Measurements from ENCODE around the gene TRPM7.
"Not testable (repeated sequence)": the region's sequence is repeated elsewhere in the genome, so short reads cannot be mapped to it uniquely, and the experiment has no call there.

TRPM7 gene

GRCh38 chr15:50616960-50617359 is 69.6 kb downstream of the TRPM7 start:
- not testable (repeated sequence) for H3K9ac ChIP-seq (ENCODE audit: low read length); H3K27ac ChIP-seq (ENCODE audit: low read depth, low read length)
- H3K36me3 ChIP-seq (ENCODE audit: control insufficient read depth, insufficient read depth, low read length): peaks cover 38% of the 10 kb centered on the region

GRCh38 chr15:50616554-50616953 is 70.0 kb downstream of the TRPM7 start:
- not testable (repeated sequence) for H3K4me3 ChIP-seq (ENCODE audit: low read depth, low read length); H3K4me1 ChIP-seq (ENCODE audit: control insufficient read depth, insufficient read depth, low read length); H3K9ac ChIP-seq (ENCODE audit: low read length); H3K27ac ChIP-seq (ENCODE audit: low read depth, low read length); H3K27me3 ChIP-seq (ENCODE audit: control insufficient read depth, insufficient read depth, low read length); H3K9me3 ChIP-seq (ENCODE audit: control insufficient read depth, insufficient read depth, low read depth, low read length)
- peaks cover 38% of the 10 kb centered on the region for H3K36me3 ChIP-seq (ENCODE audit: control insufficient read depth, insufficient read depth, low read length)

More at GRCh38 chr15:50616960-50617359, 69.6 kb downstream of the TRPM7 start:
- not testable (repeated sequence) for H3K4me3 ChIP-seq (ENCODE audit: low read depth, low read length); H3K27me3 ChIP-seq (ENCODE audit: control insufficient read depth, insufficient read depth, low read length); H3K9me3 ChIP-seq (ENCODE audit: control insufficient read depth, insufficient read depth, low read depth, low read length); H3K4me1 ChIP-seq (ENCODE audit: control insufficient read depth, insufficient read depth, low read length)

- Histone ChIP-seq H3K27ac (ENCODE audit: low read depth, low read length) (no peak overlapping the region), H3K36me3 (ENCODE audit: control insufficient read depth, insufficient read depth, low read length) (peaks cover 52% of the 10 kb centered on the region), H3K4me1 (ENCODE audit: control insufficient read depth, insufficient read depth, low read length) (no peaks in the 10 kb centered on the region)
Measured at GRCh38 chr15:50613600-50613999, 73.0 kb downstream of the TRPM7 start.

GRCh38 chr15:50607129-50607528 is 79.5 kb downstream of the TRPM7 start:
- no peaks in the 10 kb centered on the region for H3K9me3 ChIP-seq (ENCODE audit: control insufficient read depth, insufficient read depth, low read depth, low read length)
- peaks cover 85% of the 10 kb centered on the region for H3K36me3 ChIP-seq (ENCODE audit: control insufficient read depth, insufficient read depth, low read length)

More at GRCh38 chr15:50613600-50613999, 73.0 kb downstream of the TRPM7 start:
- H3K9me3 ChIP-seq (ENCODE audit: control insufficient read depth, insufficient read depth, low read depth, low read length): no peaks in the 10 kb centered on the region
- H3K27me3 ChIP-seq (ENCODE audit: control insufficient read depth, insufficient read depth, low read length): no peaks in the 10 kb centered on the region
- no peak overlapping the region for H3K4me3 ChIP-seq (ENCODE audit: low read depth, low read length)
- no peak overlapping the region for H3K9ac ChIP-seq (ENCODE audit: low read length)

GRCh38 chr15:50605462-50605861 is 81.1 kb downstream of the TRPM7 start:
- Histone ChIP-seq H3K9ac (ENCODE audit: low read length) (no peak overlapping the region), H3K4me1 (ENCODE audit: control insufficient read depth, insufficient read depth, low read length) (no peaks in the 10 kb centered on the region), H3K27ac (ENCODE audit: low read depth, low read length) (no peak overlapping the region), H3K4me3 (ENCODE audit: low read depth, low read length) (no peak overlapping the region), H3K9me3 (ENCODE audit: control insufficient read depth, insufficient read depth, low read depth, low read length) (no peaks in the 10 kb centered on the region), H3K27me3 (ENCODE audit: control insufficient read depth, insufficient read depth, low read length) (no peaks in the 10 kb centered on the region), H3K36me3 (ENCODE audit: control insufficient read depth, insufficient read depth, low read length) (peaks cover 73% of the 10 kb centered on the region)

More at GRCh38 chr15:50607129-50607528, 79.5 kb downstream of the TRPM7 start:
- H3K27me3 ChIP-seq (ENCODE audit: control insufficient read depth, insufficient read depth, low read length): no peaks in the 10 kb centered on the region
- no peak overlapping the region for H3K27ac ChIP-seq (ENCODE audit: low read depth, low read length)
- H3K4me1 ChIP-seq (ENCODE audit: control insufficient read depth, insufficient read depth, low read length): no peaks in the 10 kb centered on the region
- H3K9ac ChIP-seq (ENCODE audit: low read length): no peak overlapping the region
- no peak overlapping the region for H3K4me3 ChIP-seq (ENCODE audit: low read depth, low read length)

GRCh38 chr15:50602028-50602427 is 84.6 kb downstream of the TRPM7 start:
- not testable (repeated sequence) for H3K27ac ChIP-seq (ENCODE audit: low read depth, low read length); H3K9me3 ChIP-seq (ENCODE audit: control insufficient read depth, insufficient read depth, low read depth, low read length); H3K4me3 ChIP-seq (ENCODE audit: low read depth, low read length); H3K9ac ChIP-seq (ENCODE audit: low read length); H3K4me1 ChIP-seq (ENCODE audit: control insufficient read depth, insufficient read depth, low read length); H3K27me3 ChIP-seq (ENCODE audit: control insufficient read depth, insufficient read depth, low read length)
- H3K36me3 ChIP-seq (ENCODE audit: control insufficient read depth, insufficient read depth, low read length): peaks cover 70% of the 10 kb centered on the region

- Histone ChIP-seq H3K4me1 (ENCODE audit: control insufficient read depth, insufficient read depth, low read length) (no peaks in the 10 kb centered on the region), H3K4me3 (ENCODE audit: low read depth, low read length) (no peak overlapping the region), H3K36me3 (ENCODE audit: control insufficient read depth, insufficient read depth, low read length) (peaks cover 82% of the 10 kb centered on the region), H3K27me3 (ENCODE audit: control insufficient read depth, insufficient read depth, low read length) (no peaks in the 10 kb centered on the region), H3K9me3 (ENCODE audit: control insufficient read depth, insufficient read depth, low read depth, low read length) (no peaks in the 10 kb centered on the region), H3K9ac (ENCODE audit: low read length) (no peak overlapping the region), H3K27ac (ENCODE audit: low read depth, low read length) (no peak overlapping the region)
Measured at GRCh38 chr15:50594311-50594710, 92.3 kb downstream of the TRPM7 start.

- Histone ChIP-seq H3K36me3 (ENCODE audit: control insufficient read depth, insufficient read depth, low read length) (peaks cover 83% of the 10 kb centered on the region), H3K27ac (ENCODE audit: low read depth, low read length) (no peak overlapping the region)
Measured at GRCh38 chr15:50593761-50594160, 92.8 kb downstream of the TRPM7 start.

GRCh38 chr15:50590288-50590687 is 96.3 kb downstream of the TRPM7 start:
- H3K27me3 ChIP-seq (ENCODE audit: control insufficient read depth, insufficient read depth, low read length): no peaks in the 10 kb centered on the region
- H3K4me3 ChIP-seq (ENCODE audit: low read depth, low read length): no peak overlapping the region
- no peaks in the 10 kb centered on the region for H3K4me1 ChIP-seq (ENCODE audit: control insufficient read depth, insufficient read depth, low read length)
- no peak overlapping the region for H3K9ac ChIP-seq (ENCODE audit: low read length)
- peaks cover 87% of the 10 kb centered on the region for H3K36me3 ChIP-seq (ENCODE audit: control insufficient read depth, insufficient read depth, low read length)
- H3K9me3 ChIP-seq (ENCODE audit: control insufficient read depth, insufficient read depth, low read depth, low read length): no peaks in the 10 kb centered on the region
- H3K27ac ChIP-seq (ENCODE audit: low read depth, low read length): no peak overlapping the region

More at GRCh38 chr15:50593761-50594160, 92.8 kb downstream of the TRPM7 start:
- Histone ChIP-seq H3K9ac (ENCODE audit: low read length) (no peak overlapping the region), H3K4me3 (ENCODE audit: low read depth, low read length) (no peak overlapping the region), H3K4me1 (ENCODE audit: control insufficient read depth, insufficient read depth, low read length) (no peaks in the 10 kb centered on the region), H3K27me3 (ENCODE audit: control insufficient read depth, insufficient read depth, low read length) (no peaks in the 10 kb centered on the region), H3K9me3 (ENCODE audit: control insufficient read depth, insufficient read depth, low read depth, low read length) (no peaks in the 10 kb centered on the region)

GRCh38 chr15:50577492-50577891 is 109.1 kb downstream of the TRPM7 start:
- H3K27ac ChIP-seq (ENCODE audit: low read depth, low read length): no peak overlapping the region
- H3K9ac ChIP-seq (ENCODE audit: low read length): no peak overlapping the region
- peaks cover 84% of the 10 kb centered on the region for H3K36me3 ChIP-seq (ENCODE audit: control insufficient read depth, insufficient read depth, low read length)
- H3K4me1 ChIP-seq (ENCODE audit: control insufficient read depth, insufficient read depth, low read length): no peaks in the 10 kb centered on the region
- no peaks in the 10 kb centered on the region for H3K27me3 ChIP-seq (ENCODE audit: control insufficient read depth, insufficient read depth, low read length)
- H3K4me3 ChIP-seq (ENCODE audit: low read depth, low read length): no peak overlapping the region
- H3K9me3 ChIP-seq (ENCODE audit: control insufficient read depth, insufficient read depth, low read depth, low read length): no peaks in the 10 kb centered on the region

GRCh38 chr15:50576166-50576565 is 110.4 kb downstream of the TRPM7 start:
- no peak overlapping the region for H3K27ac ChIP-seq (ENCODE audit: low read depth, low read length)
- no peak overlapping the region for H3K4me3 ChIP-seq (ENCODE audit: low read depth, low read length)
- H3K27me3 ChIP-seq (ENCODE audit: control insufficient read depth, insufficient read depth, low read length): no peaks in the 10 kb centered on the region
- H3K9ac ChIP-seq (ENCODE audit: low read length): no peak overlapping the region
- H3K4me1 ChIP-seq (ENCODE audit: control insufficient read depth, insufficient read depth, low read length): no peaks in the 10 kb centered on the region
- peaks cover 84% of the 10 kb centered on the region for H3K36me3 ChIP-seq (ENCODE audit: control insufficient read depth, insufficient read depth, low read length)
- H3K9me3 ChIP-seq (ENCODE audit: control insufficient read depth, insufficient read depth, low read depth, low read length): no peaks in the 10 kb centered on the region

- peaks cover 86% of the 10 kb centered on the region for H3K36me3 ChIP-seq (ENCODE audit: control insufficient read depth, insufficient read depth, low read length)
- not testable (repeated sequence) for H3K4me1 ChIP-seq (ENCODE audit: control insufficient read depth, insufficient read depth, low read length); H3K4me3 ChIP-seq (ENCODE audit: low read depth, low read length); H3K27ac ChIP-seq (ENCODE audit: low read depth, low read length); H3K9me3 ChIP-seq (ENCODE audit: control insufficient read depth, insufficient read depth, low read depth, low read length); H3K27me3 ChIP-seq (ENCODE audit: control insufficient read depth, insufficient read depth, low read length); H3K9ac ChIP-seq (ENCODE audit: low read length)
Measured at GRCh38 chr15:50573842-50574241, 112.8 kb downstream of the TRPM7 start.

Measured in HUES6 (cell line).